Fibroblast of mammary gland (primary cell): ENCODE data around the gene TNFSF13B.
"Not testable (repeated sequence)": the region's sequence is repeated elsewhere in the genome, so short reads cannot be mapped to it uniquely, and the experiment has no call there.

ENCODE experiments used
- DNase-seq: peaks from one replicate; pipeline ENCODE4 v3.0.0-alpha.2; 2010; ENCODE audit warnings: low read depth
- H3K4me3 ChIP-seq: 2 replicates; pipeline ENCODE4 v1.5.1; 2011; ENCODE audit warnings: low read depth, mild to moderate bottlenecking, low read length, moderate library complexity; ENCODE audit not compliant: control insufficient read depth
- TF ChIP-seq, protein P1 (sequence below): conservative IDR thresholded peaks from 2 replicates; pipeline ENCODE4 v1.5.1; 2011; ENCODE audit warnings: low read depth, low read length, inconsistent platforms; ENCODE audit not compliant: control insufficient read depth, insufficient read depth

Gene TNFSF13B

DNA sequence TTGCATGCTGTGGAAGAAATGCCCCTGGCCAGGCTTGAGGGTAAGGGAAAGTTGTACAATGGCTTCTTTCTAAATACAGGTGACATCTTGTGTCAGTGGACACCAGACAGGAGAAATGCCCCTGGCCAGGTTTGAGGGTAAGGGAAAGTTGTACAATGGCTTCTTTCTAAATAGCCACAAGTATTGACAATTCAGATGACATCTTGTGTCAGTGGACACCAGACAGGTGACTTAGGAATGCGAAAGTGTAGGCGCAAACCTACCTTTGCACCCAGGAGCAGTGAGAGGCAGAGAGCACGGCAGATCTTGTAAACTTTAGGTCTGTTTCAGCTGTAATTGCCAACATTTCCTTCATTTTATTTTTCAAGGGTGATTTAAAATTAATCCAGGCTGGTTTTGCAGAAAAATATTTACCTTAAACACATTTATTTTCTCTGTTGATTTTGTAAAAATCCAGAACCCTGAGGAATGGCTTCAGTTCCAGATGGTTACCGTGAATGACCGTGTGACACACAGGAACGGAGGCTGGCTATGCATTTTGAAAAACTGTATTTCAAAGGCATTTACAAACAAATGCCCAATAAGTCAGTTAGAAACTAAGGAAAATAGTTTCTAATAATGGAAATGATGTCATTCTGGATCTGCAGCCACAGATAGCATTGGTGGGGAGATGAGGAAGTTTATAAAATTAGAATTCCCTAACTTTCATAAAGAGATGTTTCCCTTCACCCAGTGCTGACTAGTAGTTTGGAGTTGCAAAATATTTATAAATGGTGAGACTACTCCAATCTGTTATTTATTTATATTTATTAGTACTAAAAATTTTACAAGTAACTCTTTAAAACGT lies 34.9 kb downstream of the TNFSF13B start:
- no peak for DNase-seq
- no peak overlapping the region for H3K4me3 ChIP-seq
- TF ChIP-seq, protein P1, sequence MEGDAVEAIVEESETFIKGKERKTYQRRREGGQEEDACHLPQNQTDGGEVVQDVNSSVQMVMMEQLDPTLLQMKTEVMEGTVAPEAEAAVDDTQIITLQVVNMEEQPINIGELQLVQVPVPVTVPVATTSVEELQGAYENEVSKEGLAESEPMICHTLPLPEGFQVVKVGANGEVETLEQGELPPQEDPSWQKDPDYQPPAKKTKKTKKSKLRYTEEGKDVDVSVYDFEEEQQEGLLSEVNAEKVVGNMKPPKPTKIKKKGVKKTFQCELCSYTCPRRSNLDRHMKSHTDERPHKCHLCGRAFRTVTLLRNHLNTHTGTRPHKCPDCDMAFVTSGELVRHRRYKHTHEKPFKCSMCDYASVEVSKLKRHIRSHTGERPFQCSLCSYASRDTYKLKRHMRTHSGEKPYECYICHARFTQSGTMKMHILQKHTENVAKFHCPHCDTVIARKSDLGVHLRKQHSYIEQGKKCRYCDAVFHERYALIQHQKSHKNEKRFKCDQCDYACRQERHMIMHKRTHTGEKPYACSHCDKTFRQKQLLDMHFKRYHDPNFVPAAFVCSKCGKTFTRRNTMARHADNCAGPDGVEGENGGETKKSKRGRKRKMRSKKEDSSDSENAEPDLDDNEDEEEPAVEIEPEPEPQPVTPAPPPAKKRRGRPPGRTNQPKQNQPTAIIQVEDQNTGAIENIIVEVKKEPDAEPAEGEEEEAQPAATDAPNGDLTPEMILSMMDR, result no peak

DNA sequence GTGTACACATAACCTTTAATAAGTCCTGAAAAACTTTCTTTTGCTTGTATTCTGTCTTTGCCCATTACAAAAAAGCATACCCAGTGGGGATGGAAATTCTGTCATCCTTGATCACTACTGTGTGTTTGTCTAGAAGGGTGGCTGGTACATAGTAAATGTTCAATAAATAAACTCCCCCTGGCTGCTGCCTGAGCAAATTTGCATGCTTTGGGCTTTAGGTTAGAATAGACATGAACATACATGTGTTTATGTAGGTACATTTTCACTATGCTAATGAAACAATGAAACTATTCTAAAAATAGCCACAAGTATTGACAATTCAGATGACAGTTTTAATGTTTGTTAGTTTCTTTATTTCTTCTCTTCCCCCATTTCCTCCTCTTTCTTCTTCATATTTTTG lies 36.1 kb downstream of the TNFSF13B start:
- TF ChIP-seq, protein P1, result no peak
- H3K4me3 ChIP-seq, result no peak overlapping the region
- DNase-seq, result no peak

DNA sequence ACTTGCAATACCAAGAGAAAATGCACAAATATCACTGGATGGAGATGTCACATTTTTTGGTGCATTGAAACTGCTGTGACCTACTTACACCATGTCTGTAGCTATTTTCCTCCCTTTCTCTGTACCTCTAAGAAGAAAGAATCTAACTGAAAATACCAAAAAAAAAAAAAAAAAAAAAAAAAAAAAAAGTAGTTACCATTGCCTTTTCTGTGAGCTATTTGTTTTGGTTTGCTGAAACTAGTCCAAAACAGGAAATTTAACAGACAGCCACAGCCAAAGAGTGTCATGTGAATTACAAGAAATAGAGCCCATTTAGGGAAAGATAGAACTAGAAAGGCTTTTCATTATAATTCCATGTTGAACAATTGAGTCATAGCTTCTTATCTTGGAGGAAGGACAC lies 37.3 kb downstream of the TNFSF13B start:
- TF ChIP-seq, protein P1, result no peak
- no peak for DNase-seq
- no peak overlapping the region for H3K4me3 ChIP-seq

DNA sequence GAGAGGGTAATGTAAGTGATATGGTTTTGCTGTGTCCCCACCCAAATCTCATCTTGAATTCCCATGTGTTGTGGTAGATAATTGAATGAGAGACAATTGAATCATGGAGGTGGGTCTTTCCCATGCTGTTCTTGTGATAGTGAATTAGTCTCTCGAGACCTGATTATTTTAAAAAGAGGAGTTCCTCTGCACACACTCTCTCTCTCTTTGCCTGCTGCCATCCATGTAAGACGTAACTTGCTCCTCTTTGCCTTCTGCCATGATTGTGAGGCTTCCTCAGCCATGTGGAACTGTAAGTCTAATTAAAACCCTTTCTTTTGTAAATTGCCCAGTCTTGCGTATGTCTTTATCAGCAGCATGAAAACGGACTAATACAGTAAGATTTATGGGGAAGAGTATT lies 42.1 kb downstream of the TNFSF13B start:
- H3K4me3 ChIP-seq, result not testable (repeated sequence)

DNA sequence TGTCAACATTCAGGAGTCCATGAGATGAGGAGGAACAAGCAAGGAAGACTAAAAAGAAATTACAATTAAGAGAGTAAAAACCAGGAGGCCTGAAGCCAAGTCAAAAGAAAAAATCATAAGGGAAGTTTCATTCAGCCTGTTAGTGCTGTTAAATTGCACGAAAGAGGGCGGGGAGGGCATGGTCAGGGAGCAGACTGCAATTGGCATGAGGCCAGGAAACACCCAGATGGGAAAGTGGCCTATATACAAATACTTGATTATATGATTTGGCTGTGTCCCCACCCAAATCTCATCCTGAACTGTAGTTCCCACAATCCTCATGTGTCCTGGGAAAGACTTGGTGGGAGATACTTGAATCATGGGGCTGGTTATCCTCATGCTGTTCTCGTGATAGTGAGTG lies 43.9 kb downstream of the TNFSF13B start:
- H3K4me3 ChIP-seq, result no peak overlapping the region
- peak; percentile 6 for DNase-seq
- TF ChIP-seq, protein P1, result no peak

More for the DNA sequence above, 42.1 kb downstream of the TNFSF13B start:
- not testable (repeated sequence) for DNase-seq

DNA sequence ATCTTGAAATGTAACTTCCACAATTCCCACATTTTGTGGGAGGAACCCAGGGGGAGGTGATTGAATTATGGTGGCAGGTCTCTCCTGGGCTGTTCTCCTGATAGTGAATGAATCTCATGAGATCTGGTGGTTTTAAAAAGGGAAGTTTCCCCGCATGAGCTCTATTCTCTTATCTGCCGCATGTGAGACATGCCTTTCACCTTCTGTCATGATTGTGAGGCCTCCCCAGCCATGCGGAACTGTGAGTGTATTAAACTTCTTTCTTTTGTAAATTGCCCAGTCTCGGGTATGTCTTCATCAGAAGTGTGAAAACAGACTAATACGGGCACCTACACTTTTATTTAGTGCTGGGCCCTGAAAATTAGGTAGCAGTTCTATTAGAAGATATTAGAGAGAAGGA lies 45.8 kb downstream of the TNFSF13B start:
- TF ChIP-seq, protein P1, result no peak
- no peak for DNase-seq

DNA sequence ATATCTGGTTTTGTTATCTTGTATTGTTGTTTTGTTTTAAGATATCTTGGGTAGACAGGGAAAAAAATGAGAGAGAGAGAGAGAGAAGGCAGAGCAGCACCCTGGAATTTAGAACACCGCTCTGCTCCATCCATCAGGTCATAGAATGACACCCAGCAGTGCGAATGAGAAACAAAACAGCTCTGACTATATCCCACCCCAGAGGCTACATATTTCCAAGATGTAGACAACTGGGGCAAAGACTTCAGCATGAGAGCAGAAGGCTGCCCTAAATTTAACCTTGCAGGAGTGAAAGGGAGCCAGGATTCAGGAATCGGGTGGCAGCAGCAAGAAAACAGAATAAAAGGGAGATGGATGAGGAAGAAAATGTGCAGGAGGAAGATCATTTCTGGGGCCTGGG lies 46.5 kb downstream of the TNFSF13B start:
- no peak for DNase-seq
- no peak overlapping the region for H3K4me3 ChIP-seq
- TF ChIP-seq, protein P1, result no peak

More for the DNA sequence above, 45.8 kb downstream of the TNFSF13B start:
- no peak overlapping the region for H3K4me3 ChIP-seq
